GM18508 (cell line): ENCODE data around the gene TAB2.
"Not testable (repeated sequence)": the region's sequence is repeated elsewhere in the genome, so short reads cannot be mapped to it uniquely, and the experiment has no call there.

ENCODE experiments used
- ATAC-seq: cut with Tn5 transposase; IDR thresholded peaks from one replicate; pipeline ENCODE4 v1.9.1; 2021; ENCODE audit warnings: moderate number of reproducible peaks; ENCODE audit not compliant: insufficient read depth, unreplicated experiment

TAB2 gene

GRCh38 chr6:149454346-149454848 is 136.9 kb downstream of the TAB2 start:
- no peak for ATAC-seq

DNA sequence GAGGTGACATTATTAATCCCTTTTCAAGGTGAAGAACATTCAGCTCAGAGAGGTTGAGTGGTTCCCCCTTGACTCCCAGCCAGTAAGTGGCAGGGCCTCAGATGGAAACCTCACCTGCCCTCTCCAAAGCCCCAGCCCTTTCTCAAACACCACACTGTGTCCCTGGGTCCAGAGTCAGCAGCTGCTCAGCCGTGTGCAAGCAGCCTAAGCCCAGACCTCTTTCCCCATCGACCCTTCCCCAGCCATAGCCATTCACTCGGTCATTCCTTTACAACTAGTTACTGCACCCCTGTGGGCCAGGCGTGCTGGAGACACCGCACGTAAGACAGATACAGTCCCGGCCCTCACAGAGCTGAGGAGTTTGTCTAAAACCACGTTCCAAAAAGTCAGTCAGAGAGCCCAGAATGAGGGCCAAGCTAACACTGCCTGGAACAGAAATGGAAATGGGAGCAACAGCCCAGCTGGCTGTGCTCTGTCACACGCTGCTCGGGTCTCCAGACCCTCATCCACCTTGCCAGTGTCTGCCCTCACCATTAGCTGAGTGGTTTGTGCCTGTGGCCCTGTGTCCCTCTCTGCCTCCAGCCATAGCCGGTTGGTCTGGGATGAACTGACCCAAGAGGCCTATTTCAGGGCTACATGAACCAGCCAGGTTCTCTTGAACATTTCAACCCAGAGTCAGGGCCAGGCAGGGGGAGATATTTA is 137.7 kb downstream of the TAB2 start:
- no peak for ATAC-seq

GRCh38 chr6:149456311-149457021 is 139.0 kb downstream of the TAB2 start:
- ATAC-seq: no peak

DNA sequence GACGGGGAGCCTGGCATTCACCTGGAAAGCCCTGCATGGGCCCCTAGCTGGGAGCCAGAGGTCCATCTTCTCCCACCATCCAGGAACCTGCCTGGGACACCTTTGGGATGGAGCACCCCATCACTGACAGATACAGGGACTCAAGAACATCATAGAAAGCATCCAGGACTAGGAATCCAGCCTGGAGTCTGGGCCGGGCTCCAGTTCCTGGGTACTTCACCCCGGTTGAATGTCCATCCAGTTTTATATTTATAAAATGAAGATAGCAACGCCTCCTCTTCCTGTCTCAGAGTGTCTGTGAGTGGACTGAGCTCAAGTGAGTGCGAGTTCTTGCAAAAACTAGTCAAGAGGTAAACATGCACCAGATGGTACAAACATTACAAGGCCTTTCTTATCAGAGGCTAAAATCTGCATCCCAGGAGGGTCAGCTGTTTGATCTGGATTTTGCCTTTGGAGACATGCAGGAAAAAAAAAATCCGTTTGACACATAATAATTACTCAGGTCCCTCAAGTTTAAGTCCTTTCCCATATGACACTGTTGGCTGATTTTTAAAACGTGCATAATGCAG is 139.9 kb downstream of the TAB2 start:
- no peak for ATAC-seq

DNA sequence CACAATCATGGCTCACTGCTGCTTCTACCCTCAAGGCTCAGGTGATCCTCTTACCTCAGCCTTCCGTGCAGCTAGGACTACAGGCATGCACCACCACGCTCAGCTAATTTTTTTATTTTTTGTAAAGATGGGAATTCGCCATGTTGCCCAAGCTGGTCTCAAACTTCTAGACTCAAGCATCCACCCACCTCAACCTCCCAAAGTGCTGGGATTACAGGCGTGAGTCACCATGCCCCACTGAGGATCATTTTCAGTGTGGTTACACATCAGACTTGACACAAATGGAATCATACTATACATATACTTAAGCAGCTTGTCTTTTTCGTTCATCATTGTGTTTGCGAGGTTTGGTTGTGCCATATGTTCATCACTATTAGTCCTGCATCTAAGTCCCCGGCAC is 140.7 kb downstream of the TAB2 start:
- no peak for ATAC-seq

DNA sequence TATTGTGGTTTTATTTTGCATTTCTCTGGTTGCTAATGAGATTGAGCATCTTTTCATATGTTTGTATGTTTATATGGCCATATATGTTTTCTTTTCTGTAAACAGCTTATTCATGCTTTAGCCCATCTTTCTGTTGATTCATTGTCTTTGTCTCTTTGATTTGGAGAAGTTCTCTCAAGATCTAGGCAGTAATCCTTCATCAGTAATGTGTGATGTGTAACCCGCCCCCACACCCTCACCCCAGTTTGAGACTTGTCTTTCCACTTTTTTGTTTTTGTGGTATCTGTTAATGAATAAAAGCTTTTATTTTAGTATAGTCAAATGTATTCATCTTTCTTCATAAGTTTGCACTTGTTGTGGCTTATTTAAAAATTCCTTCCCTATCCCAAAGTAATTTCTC is 141.3 kb downstream of the TAB2 start:
- no peak for ATAC-seq

- no peak for ATAC-seq
Measured at GRCh38 chr6:149459761-149460160, 142.2 kb downstream of the TAB2 start.

DNA sequence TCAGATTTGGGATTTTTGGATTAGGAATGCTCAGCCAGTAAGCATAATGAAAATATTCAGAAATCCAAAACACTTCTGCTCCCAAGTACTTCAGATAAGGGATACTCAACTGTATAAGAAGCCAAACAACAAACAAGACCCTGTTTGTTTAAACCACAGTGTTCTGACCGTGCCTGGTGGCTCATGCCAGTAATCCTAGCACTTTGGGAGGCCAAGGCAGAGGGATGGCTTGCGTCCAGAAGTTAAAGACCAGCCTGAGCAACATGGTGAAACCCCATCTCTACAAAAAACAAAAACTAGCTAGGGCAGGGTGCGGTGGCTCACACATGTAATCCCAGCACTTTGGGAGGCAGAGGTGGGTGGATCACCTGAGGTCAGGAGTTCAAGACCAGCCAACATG is 142.7 kb downstream of the TAB2 start:
- not testable (repeated sequence) for ATAC-seq
